HUES6 (cell line): ENCODE measurements around the gene TMEM248.
"Not testable (repeated sequence)": the region's sequence is repeated elsewhere in the genome, so short reads cannot be mapped to it uniquely, and the experiment has no call there.

Experiments
- H3K27ac ChIP-seq: 2 replicates; pipeline ENCODE4 v1.7.0; 2013; ENCODE audit warnings: low read depth, mild to moderate bottlenecking, low read length, inconsistent platforms
- H3K27me3 ChIP-seq: 2 replicates; pipeline ENCODE4 v1.6.1; 2013; ENCODE audit warnings: low read length; ENCODE audit not compliant: control insufficient read depth, insufficient read depth
- H3K36me3 ChIP-seq: 2 replicates; pipeline ENCODE4 v1.6.1; 2013; ENCODE audit warnings: low read length; ENCODE audit not compliant: control insufficient read depth, insufficient read depth
- H3K4me1 ChIP-seq: 2 replicates; pipeline ENCODE4 v1.6.1; 2013; ENCODE audit warnings: low read length; ENCODE audit not compliant: control insufficient read depth, insufficient read depth
- H3K4me3 ChIP-seq: 2 replicates; pipeline ENCODE4 v1.5.1; 2013; ENCODE audit warnings: low read depth, low read length
- H3K9ac ChIP-seq: one replicate; pipeline ENCODE4 v1.6.1; 2013; ENCODE audit warnings: mild to moderate bottlenecking, low read length
- H3K9me3 ChIP-seq: 2 replicates; pipeline ENCODE4 v1.6.1; 2013; ENCODE audit warnings: low read depth, low read length; ENCODE audit not compliant: control insufficient read depth, insufficient read depth

The TMEM248 gene

DNA sequence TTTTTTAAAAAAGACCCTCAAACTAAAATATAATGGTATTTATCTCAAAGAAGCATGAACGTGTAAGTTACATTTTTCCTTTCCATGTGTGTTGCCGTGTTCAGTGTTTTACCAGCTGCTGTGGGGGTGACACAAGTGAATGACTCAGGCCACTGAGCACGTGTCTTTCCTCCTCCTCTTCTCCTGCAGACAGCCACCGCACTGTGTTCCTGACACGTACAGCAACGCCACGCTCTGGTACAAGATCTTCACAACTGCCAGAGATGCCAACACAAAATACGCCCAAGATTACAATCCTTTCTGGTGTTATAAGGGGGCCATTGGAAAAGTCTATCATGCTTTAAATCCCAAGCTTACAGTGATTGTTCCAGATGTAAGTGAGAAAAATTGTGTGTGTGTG is 29.7 kb downstream of the TMEM248 start:
- H3K36me3 ChIP-seq: peaks cover 79% of the 10 kb centered on the region
- H3K27ac ChIP-seq: no peak overlapping the region
- no peak overlapping the region for H3K9ac ChIP-seq
- peaks cover 8% of the 10 kb centered on the region; the same call in 1 of the 2 replicates for H3K4me1 ChIP-seq
- no peaks in the 10 kb centered on the region for H3K27me3 ChIP-seq
- no peaks in the 10 kb centered on the region for H3K9me3 ChIP-seq
- no peak overlapping the region for H3K4me3 ChIP-seq

DNA sequence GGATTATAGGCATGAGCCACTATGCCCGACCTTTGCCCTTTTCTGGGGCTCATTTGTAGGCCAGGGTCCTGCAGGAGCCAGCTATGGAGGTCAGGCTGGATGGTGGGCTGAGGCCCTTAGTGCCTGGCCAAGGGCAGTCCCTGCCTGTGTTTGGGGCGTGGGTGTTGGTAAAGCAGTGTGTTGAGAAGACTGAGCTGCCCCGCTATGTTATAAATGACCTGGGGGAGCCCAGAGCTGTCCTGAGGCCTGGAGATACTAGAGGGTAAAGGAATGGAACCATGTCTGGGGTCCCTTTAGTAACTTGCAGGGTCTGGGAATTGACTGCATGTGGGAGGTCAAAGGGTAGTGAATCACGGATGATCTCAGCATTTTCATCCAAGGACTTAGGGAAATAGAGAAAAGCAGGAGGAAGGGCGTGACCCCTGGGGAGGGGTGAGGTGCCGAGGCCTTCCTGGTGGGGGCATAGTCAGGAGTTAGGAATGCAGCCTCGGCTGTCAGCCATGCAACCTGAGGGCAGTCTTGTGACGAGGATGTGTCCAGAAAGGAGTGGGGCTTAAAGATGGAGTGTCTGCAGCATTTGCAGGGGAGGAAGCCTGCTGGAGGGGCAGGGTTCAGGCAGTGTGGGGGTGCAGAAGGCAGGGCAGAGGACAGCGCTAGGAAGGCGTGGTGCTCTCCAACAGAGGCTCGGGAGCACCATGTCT is 31.5 kb downstream of the TMEM248 start:
- Histone ChIP-seq H3K4me3 (no peak overlapping the region), H3K4me1 (peaks cover 8% of the 10 kb centered on the region; the same call in 1 of the 2 replicates), H3K27ac (peak overlapping the region; percentile 15; the same call in 1 of the 2 replicates), H3K36me3 (peaks cover 87% of the 10 kb centered on the region), H3K9me3 (no peaks in the 10 kb centered on the region), H3K27me3 (no peaks in the 10 kb centered on the region), H3K9ac (peak overlapping the region; percentile 27)

DNA sequence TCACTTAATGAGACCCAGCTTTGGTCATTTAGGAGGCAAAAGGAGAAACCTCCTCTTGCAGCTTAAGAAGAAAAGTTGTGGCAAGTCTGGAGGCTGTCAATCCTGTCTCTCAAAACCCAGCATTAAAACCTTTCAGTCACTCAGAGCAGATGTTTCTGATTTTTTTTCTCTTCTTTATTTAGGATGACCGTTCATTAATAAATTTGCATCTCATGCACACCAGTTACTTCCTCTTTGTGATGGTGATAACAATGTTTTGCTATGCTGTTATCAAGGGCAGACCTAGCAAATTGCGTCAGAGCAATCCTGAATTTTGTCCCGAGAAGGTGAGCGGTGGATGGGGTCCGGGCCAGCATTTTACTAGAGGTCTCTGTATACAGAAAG is 32.0 kb downstream of the TMEM248 start:
- Histone ChIP-seq H3K27ac (no peak overlapping the region; the same call in 1 of the 2 replicates), H3K36me3 (peaks cover 88% of the 10 kb centered on the region), H3K9ac (no peak overlapping the region), H3K9me3 (no peaks in the 10 kb centered on the region), H3K4me1 (peaks cover 8% of the 10 kb centered on the region; the same call in 1 of the 2 replicates), H3K4me3 (no peak overlapping the region), H3K27me3 (no peaks in the 10 kb centered on the region)

DNA sequence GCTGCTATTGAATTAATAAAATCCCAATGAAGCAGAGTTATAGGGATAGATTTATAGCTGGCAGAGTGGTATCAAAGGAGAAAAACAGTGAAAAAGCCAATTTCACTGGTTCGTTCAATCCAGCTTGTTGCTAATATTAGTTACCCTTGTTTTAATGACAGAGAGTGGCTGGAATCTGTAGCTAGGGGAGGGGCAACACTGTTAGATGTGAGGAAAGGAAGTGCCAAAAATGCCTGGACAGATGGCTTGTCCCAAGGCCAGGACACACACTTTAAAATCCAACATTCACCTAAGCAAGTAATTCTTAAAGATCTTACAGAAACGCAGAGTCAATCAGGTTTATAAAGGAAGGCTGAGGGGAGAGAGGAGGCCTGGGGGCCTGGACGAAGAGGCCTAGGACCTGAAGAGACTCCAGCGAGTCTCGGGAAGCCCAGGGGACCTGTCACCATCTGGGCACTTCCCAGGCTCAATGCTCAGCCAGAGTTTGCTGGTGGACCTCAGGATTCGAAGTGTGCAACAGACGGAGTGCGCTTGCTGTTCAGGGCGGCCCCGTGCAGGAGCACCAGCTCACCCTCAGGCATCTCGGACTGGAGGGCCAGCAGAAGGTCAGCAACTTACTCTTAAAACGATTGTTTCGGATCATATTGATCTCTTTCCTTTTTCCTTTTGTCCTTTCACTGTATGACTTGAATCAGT is 36.7 kb downstream of the TMEM248 start:
- Histone ChIP-seq H3K4me3 (no peak overlapping the region), H3K27ac (no peak overlapping the region), H3K4me1 (peaks cover 1% of the 10 kb centered on the region; the same call in 1 of the 2 replicates), H3K27me3 (no peaks in the 10 kb centered on the region), H3K36me3 (peaks cover 66% of the 10 kb centered on the region), H3K9ac (no peak overlapping the region), H3K9me3 (no peaks in the 10 kb centered on the region)

GRCh38 chr7:66958538-66959350 is 37.7 kb downstream of the TMEM248 start:
- Histone ChIP-seq H3K4me1 (no peaks in the 10 kb centered on the region), H3K9ac (no peak overlapping the region), H3K27ac (no peak overlapping the region), H3K4me3 (no peak overlapping the region), H3K27me3 (no peaks in the 10 kb centered on the region), H3K36me3 (peaks cover 63% of the 10 kb centered on the region), H3K9me3 (no peaks in the 10 kb centered on the region)

GRCh38 chr7:66960192-66960591 is 39.2 kb downstream of the TMEM248 start:
- no peak overlapping the region for H3K9ac ChIP-seq
- no peaks in the 10 kb centered on the region for H3K27me3 ChIP-seq
- no peak overlapping the region for H3K4me3 ChIP-seq
- H3K27ac ChIP-seq: no peak overlapping the region
- no peaks in the 10 kb centered on the region for H3K4me1 ChIP-seq
- no peaks in the 10 kb centered on the region for H3K9me3 ChIP-seq
- peaks cover 53% of the 10 kb centered on the region for H3K36me3 ChIP-seq

GRCh38 chr7:66961096-66961495 is 40.1 kb downstream of the TMEM248 start:
- Histone ChIP-seq H3K4me3 (no peak overlapping the region), H3K27ac (no peak overlapping the region), H3K4me1 (no peaks in the 10 kb centered on the region), H3K9ac (no peak overlapping the region), H3K36me3 (peaks cover 44% of the 10 kb centered on the region), H3K27me3 (no peaks in the 10 kb centered on the region), H3K9me3 (peaks cover 7% of the 10 kb centered on the region)

GRCh38 chr7:66964411-66964810 is 43.4 kb downstream of the TMEM248 start:
- no peak overlapping the region for H3K9ac ChIP-seq
- H3K9me3 ChIP-seq: peaks cover 7% of the 10 kb centered on the region
- H3K4me1 ChIP-seq: no peaks in the 10 kb centered on the region
- peaks cover 13% of the 10 kb centered on the region for H3K36me3 ChIP-seq
- no peak overlapping the region for H3K4me3 ChIP-seq
- no peaks in the 10 kb centered on the region for H3K27me3 ChIP-seq
- H3K27ac ChIP-seq: no peak overlapping the region

DNA sequence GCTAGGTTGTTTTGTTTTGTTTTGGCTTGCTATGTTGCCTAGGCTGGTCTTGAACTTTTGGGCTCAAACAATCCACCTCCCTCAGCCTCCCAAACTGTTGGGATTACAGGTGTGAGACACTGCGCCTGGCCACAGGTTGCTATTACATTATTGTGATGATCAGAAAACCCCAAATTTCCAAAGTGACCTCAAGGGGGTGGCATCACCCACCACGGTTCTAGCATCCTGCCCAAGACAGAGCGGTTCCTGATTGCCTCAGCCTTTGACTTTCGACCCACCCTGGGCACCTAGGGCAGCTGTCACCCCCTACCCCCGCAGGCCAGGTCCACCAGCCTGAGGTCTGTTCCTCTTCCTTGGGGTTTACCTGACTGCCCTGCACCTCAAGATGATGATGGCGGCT is 46.0 kb downstream of the TMEM248 start:
- H3K9me3 ChIP-seq: peaks cover 7% of the 10 kb centered on the region
- H3K36me3 ChIP-seq: peaks cover 4% of the 10 kb centered on the region; the same call in 1 of the 2 replicates
- no peaks in the 10 kb centered on the region for H3K27me3 ChIP-seq
- no peak overlapping the region for H3K9ac ChIP-seq
- H3K27ac ChIP-seq: no peak overlapping the region
- H3K4me1 ChIP-seq: peaks cover 6% of the 10 kb centered on the region
- H3K4me3 ChIP-seq: no peak overlapping the region

DNA sequence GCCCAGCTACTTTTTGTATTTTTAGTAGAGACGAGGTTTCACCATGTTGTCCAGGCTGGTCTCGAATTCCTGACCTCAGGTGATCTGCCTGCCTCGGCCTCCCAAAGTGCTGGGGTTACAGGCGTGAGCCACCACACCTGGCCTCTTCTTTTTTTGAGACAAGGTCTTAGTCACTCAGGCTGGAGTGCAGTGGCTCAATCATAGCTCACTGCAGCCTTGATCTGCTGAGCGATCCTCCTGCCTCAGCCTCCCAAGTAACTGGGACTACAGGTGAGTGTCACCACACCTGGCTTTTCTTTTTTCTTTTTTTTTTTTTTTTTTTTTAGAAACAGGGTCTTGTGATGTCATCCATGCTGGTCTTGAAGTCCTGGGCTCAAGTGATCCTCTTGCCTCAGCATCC is 48.0 kb downstream of the TMEM248 start:
- H3K27me3 ChIP-seq, H3K9ac ChIP-seq, H3K4me1 ChIP-seq, H3K36me3 ChIP-seq, H3K4me3 ChIP-seq, H3K9me3 ChIP-seq, H3K27ac ChIP-seq: not testable (repeated sequence)

- Histone ChIP-seq H3K27ac (no peak overlapping the region), H3K4me3 (no peak overlapping the region), H3K36me3 (no peaks in the 10 kb centered on the region), H3K9ac (no peak overlapping the region), H3K4me1 (peaks cover 6% of the 10 kb centered on the region), H3K27me3 (no peaks in the 10 kb centered on the region), H3K9me3 (peaks cover 7% of the 10 kb centered on the region)
Observed at GRCh38 chr7:66970310-66970709, 49.3 kb downstream of the TMEM248 start.
